ENCODE measurements around the gene TMEM203.

TMEM203 gene

DNA sequence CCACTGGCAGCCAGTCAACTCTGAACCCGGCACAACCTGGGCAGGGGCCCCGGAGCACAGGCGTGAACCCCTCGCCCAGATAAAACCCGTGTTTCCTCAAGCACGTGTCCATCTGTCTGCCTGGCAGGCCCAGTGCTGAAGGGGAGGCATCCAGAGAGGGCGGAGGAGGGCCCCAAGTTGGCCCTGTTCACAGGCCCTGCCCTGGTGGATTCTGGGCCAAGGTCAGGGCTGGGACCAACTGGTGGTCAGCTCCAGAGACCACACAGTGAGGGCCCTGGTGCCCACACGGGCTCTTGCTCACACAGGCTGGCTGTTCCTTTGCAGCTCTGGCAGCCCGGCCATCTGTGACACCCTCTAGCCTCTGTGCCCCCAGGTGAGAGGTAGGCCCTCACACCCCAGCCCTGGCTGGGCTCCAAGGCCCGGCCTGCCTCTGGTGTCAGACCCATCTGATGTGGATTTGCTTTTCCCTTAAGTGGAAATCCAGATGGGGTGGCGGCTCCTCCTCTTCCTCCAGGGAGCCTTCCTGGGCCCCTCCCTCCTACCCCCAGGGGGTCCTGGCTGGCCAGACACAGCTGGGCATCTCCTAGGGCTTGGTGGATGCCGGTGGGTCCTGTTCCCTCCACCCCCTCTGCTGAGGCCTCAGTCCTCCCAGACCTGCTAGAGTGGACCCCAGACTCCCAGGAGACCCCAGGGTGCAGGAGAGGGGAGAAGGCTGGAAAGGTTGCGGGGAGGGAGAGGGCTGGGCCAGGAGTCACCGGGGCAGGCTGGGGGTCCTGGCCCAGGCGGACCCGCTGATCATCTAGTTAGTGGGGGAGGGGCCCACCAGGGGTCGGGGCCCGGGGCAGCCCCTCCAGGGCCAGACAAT is 45.1 kb upstream of the TMEM203 start:
- no peak for TF ChIP-seq EZH2phosphoT487 (IDR thresholded peaks at IDR 0.05; ENCODE audit: low read depth)
- TF ChIP-seq, protein P1, sequence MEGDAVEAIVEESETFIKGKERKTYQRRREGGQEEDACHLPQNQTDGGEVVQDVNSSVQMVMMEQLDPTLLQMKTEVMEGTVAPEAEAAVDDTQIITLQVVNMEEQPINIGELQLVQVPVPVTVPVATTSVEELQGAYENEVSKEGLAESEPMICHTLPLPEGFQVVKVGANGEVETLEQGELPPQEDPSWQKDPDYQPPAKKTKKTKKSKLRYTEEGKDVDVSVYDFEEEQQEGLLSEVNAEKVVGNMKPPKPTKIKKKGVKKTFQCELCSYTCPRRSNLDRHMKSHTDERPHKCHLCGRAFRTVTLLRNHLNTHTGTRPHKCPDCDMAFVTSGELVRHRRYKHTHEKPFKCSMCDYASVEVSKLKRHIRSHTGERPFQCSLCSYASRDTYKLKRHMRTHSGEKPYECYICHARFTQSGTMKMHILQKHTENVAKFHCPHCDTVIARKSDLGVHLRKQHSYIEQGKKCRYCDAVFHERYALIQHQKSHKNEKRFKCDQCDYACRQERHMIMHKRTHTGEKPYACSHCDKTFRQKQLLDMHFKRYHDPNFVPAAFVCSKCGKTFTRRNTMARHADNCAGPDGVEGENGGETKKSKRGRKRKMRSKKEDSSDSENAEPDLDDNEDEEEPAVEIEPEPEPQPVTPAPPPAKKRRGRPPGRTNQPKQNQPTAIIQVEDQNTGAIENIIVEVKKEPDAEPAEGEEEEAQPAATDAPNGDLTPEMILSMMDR (IDR thresholded peaks at IDR 0.05; ENCODE audit: low read depth, low read length): no peak
- peaks cover 26% of the 10 kb centered on the region for H3K4me1 ChIP-seq (ENCODE audit: low read length)
- H2AFZ ChIP-seq (ENCODE audit: low read depth, low read length): no peak overlapping the region
- peaks cover 12% of the 10 kb centered on the region for H3K79me2 ChIP-seq (ENCODE audit: low read length)
- H3K4me3 ChIP-seq (ENCODE audit: low read length): no peak overlapping the region
- no peaks in the 10 kb centered on the region for H4K20me1 ChIP-seq (ENCODE audit: insufficient read depth, low read length)
- H3K36me3 ChIP-seq (replicated peaks; ENCODE audit: low read depth, low read length): no peaks in the 10 kb centered on the region
- no peaks in the 10 kb centered on the region for H3K27me3 ChIP-seq (ENCODE audit: low read depth, low read length)
- no peak overlapping the region for H3K9ac ChIP-seq (ENCODE audit: low read length)
- H3K27ac ChIP-seq (ENCODE audit: low read length): no peak overlapping the region
- no peaks in the 10 kb centered on the region for H3K9me3 ChIP-seq (ENCODE audit: insufficient read depth, low read length)
- no peak overlapping the region for H3K4me2 ChIP-seq (ENCODE audit: low read length)

DNA sequence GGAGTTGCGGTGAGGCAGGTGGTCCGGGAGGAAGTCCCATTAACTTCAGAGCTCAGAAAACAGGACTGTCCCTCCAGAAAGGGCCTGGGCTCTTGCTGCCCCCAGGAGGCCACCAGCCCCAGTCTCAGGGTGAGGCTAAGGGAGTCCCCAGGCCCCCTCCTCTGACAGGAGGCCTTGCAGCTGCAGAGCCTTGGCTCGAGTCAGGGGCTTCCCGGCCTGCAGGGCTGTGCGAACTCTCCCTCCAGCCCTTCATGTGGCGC is 42.4 kb upstream of the TMEM203 start:
- Histone ChIP-seq H2AFZ (ENCODE audit: low read depth, low read length) (no peak overlapping the region), H3K27ac (ENCODE audit: low read length) (no peak overlapping the region), H3K79me2 (ENCODE audit: low read length) (peaks cover 4% of the 10 kb centered on the region), H3K4me2 (ENCODE audit: low read length) (no peak overlapping the region), H4K20me1 (ENCODE audit: insufficient read depth, low read length) (peaks cover 13% of the 10 kb centered on the region), H3K9ac (ENCODE audit: low read length) (no peak overlapping the region), H3K4me1 (ENCODE audit: low read length) (peaks cover 10% of the 10 kb centered on the region), H3K27me3 (ENCODE audit: low read depth, low read length) (no peaks in the 10 kb centered on the region), H3K4me3 (ENCODE audit: low read length) (no peak overlapping the region), H3K9me3 (ENCODE audit: insufficient read depth, low read length) (no peaks in the 10 kb centered on the region), H3K36me3 (replicated peaks; ENCODE audit: low read depth, low read length) (peaks cover 11% of the 10 kb centered on the region)
- no peak for TF ChIP-seq EZH2phosphoT487 (IDR thresholded peaks at IDR 0.05; ENCODE audit: low read depth)
- TF ChIP-seq, protein P1 (IDR thresholded peaks at IDR 0.05; ENCODE audit: low read depth, low read length): no peak

DNA sequence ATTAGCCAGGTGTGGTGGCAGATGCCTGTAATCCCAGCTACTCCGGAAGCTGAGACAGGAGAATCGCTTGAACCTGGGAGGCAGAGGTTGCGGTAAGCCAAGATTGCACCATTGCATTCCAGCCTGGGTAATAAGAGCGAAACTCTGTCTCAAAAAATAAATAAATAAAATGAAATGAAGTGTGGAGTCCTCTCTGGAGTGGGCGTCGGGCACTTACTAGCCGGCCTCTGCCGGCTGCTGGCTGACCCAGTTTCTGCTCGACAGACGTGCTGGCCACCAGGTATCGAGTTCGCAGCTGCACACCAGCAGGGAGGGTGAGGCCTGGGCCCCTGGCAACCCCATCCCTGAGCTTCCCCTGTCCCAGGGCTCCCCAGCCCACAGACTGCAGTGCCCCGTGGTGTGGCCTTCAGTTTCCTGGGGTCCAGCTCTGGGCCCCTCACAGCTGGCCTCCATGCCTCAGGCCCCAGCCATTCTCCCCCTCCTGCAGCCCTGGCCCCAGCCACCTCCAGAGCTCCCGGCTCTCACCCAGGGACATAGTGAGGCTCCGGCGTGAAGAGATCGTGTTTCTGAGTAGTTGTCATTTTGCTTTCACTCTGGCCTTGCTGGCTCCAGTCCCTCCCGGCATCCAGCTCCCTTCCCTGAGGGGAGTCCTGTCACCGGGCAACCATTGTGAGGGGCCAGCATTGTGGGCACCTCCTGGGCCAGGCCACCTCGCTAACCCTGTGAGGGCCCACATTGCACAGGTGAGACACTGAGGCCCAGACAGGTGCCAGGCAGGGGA is 41.9 kb upstream of the TMEM203 start:
- Histone ChIP-seq H3K9ac (ENCODE audit: low read length) (no peak overlapping the region), H3K9me3 (ENCODE audit: insufficient read depth, low read length) (no peaks in the 10 kb centered on the region), H3K79me2 (ENCODE audit: low read length) (peaks cover 9% of the 10 kb centered on the region), H3K36me3 (replicated peaks; ENCODE audit: low read depth, low read length) (peaks cover 12% of the 10 kb centered on the region), H3K4me2 (ENCODE audit: low read length) (no peak overlapping the region), H4K20me1 (ENCODE audit: insufficient read depth, low read length) (peaks cover 18% of the 10 kb centered on the region), H3K27ac (ENCODE audit: low read length) (no peak overlapping the region), H3K4me3 (ENCODE audit: low read length) (no peak overlapping the region), H2AFZ (ENCODE audit: low read depth, low read length) (no peak overlapping the region), H3K4me1 (ENCODE audit: low read length) (peaks cover 9% of the 10 kb centered on the region), H3K27me3 (ENCODE audit: low read depth, low read length) (no peaks in the 10 kb centered on the region)
- TF ChIP-seq, protein P1 (IDR thresholded peaks at IDR 0.05; ENCODE audit: low read depth, low read length): no peak
- no peak for TF ChIP-seq EZH2phosphoT487 (IDR thresholded peaks at IDR 0.05; ENCODE audit: low read depth)

Data from OCI-LY3 (cell line).